HCT116 (cell line): ENCODE results near the gene CSNK1G2. TPM values are rescaled to one million over a fixed set of nuclear protein-coding genes. Genes with fewer than 3 reads are reported as not detected.

Experiments used
- ATAC-seq: fragments of 200-7000 bp; cut with Tn5 transposase; 2 replicates; pipeline ENCODE4 v1.9.1; 2020; ENCODE audit warnings: mild to moderate bottlenecking, moderate library complexity
- BruUV-seq: library from RNA; stranded (reverse); fragments of 400-500 nt; replicated peaks from 2 replicates; lab custom pipeline; 2021; lab: Mats Ljungman, UMichigan
- CTCF ChIA-PET: fragments of 300-600 bp; sonication (Branson Sonifier 250); formaldehyde crosslinking; loops from one replicate; lab custom pipeline; 2021; ENCODE audit warnings: antibody characterized with exemption; lab: Charles Lee
- POLR2A ChIA-PET: fragments of 300-600, 350-600 bp; sonication (Branson Sonifier 250); formaldehyde crosslinking; loops from one replicate; lab custom pipeline; 2021; ENCODE audit warnings: antibody characterized with exemption; lab: Charles Lee
- RAD21 ChIA-PET, 2 experiments: fragments of 300-600 bp; sonication (Branson Sonifier 250); formaldehyde crosslinking; loops; one replicate each; lab custom pipeline; 2023; ENCODE audit warnings: low total read pairs in 2 of 2; ENCODE audit not compliant: uncharacterized antibody in 2 of 2, unreplicated experiment in 2 of 2, low non-redundant PET in 1 of 2; lab: Charles Lee
- DNase-seq: peaks from one replicate; pipeline ENCODE4 v3.0.0-alpha.2; 2010; ENCODE audit warnings: low read depth, low spot score
- H2AFZ ChIP-seq: fragments of 200-600 bp; shearing (Covaris generic), sonication (generic); 2 replicates; pipeline ENCODE4 v1.6.1; 2017; ENCODE audit warnings: low read depth, mixed run types, mixed read lengths, antibody characterized with exemption, low read length; ENCODE audit not compliant: poor library complexity, severe bottlenecking
- H3K27ac ChIP-seq: 2 replicates; pipeline ENCODE4 v1.5.1; 2012; ENCODE audit warnings: low read depth, low read length
- H3K27me3 ChIP-seq: fragments of 200-600 bp; sonication (generic); 2 replicates; pipeline ENCODE4 v1.6.1; 2016; ENCODE audit warnings: mixed run types, low read length, mixed read lengths; ENCODE audit not compliant: insufficient read depth
- H3K36me3 ChIP-seq, 2 experiments: fragments of 200-500 bp in 1 of 2; fragments of 200-600 bp in 1 of 2; sonication (Bioruptor generic) in 1 of 2; sonication (generic) in 1 of 2; 2 replicates each; pipeline versions ENCODE4 v1.5.1 to v1.6.1; 2014 to 2016; ENCODE audit warnings: low read length in 2 of 2, inconsistent platforms in 1 of 2, mixed read lengths in 1 of 2, mixed run types in 1 of 2; ENCODE audit not compliant: insufficient read depth in 2 of 2, control insufficient read depth in 1 of 2
- H3K4me1 ChIP-seq, 2 experiments: fragments of 200-600 bp in 1 of 2; sonication (generic) in 1 of 2; 2 replicates each; pipeline versions ENCODE4 v1.5.1 to v1.6.1; 2012 to 2017; ENCODE audit warnings: low read length in 2 of 2, inconsistent platforms in 1 of 2, mild to moderate bottlenecking in 1 of 2, mixed read lengths in 1 of 2, mixed run types in 1 of 2, moderate library complexity in 1 of 2; ENCODE audit not compliant: insufficient read depth in 2 of 2, control insufficient read depth in 1 of 2
- H3K4me2 ChIP-seq: fragments of 200-600 bp; sonication (generic); 2 replicates; pipeline ENCODE4 v1.6.1; 2017; ENCODE audit warnings: mixed run types, low read length, mixed read lengths
- H3K4me3 ChIP-seq, 2 experiments: fragments of 200-600 bp in 1 of 2; sonication (generic) in 1 of 2; replicated peaks in 1 of 2; 2 replicates each; pipeline ENCODE4 v1.5.1; 2011 to 2016; ENCODE audit warnings: low read length in 2 of 2, control low read depth in 1 of 2, low read depth in 1 of 2, mild to moderate bottlenecking in 1 of 2, mixed read lengths in 1 of 2, mixed run types in 1 of 2
- H3K79me2 ChIP-seq: fragments of 200-600 bp; sonication (generic); 2 replicates; pipeline ENCODE4 v1.6.1; 2017; ENCODE audit warnings: mild to moderate bottlenecking, mixed run types, low read length, moderate library complexity, mixed read lengths; ENCODE audit not compliant: insufficient read depth
- H3K9ac ChIP-seq: fragments of 200-600 bp; sonication (generic); 2 replicates; pipeline ENCODE4 v1.6.1; 2016; ENCODE audit warnings: low read length, mixed read lengths
- H3K9me2 ChIP-seq: fragments of 200-600 bp; sonication (generic), shearing (Covaris generic); 2 replicates; pipeline ENCODE4 v1.6.1; 2017; ENCODE audit warnings: mixed run types, mild to moderate bottlenecking, moderate library complexity; ENCODE audit not compliant: insufficient read depth
- H3K9me3 ChIP-seq, 2 experiments: fragments of 200-500 bp in 1 of 2; fragments of 200-600 bp in 1 of 2; sonication (Bioruptor generic) in 1 of 2; sonication (generic) in 1 of 2; 2 replicates each; pipeline ENCODE4 v1.6.1; 2014 to 2017; ENCODE audit warnings: low read length in 2 of 2, mixed read lengths in 2 of 2, inconsistent platforms in 1 of 2, low read depth in 1 of 2, mild to moderate bottlenecking in 1 of 2, mixed run types in 1 of 2, moderate library complexity in 1 of 2; ENCODE audit not compliant: control insufficient read depth in 1 of 2, insufficient read depth in 1 of 2
- H4K20me1 ChIP-seq: fragments of 200-600 bp; sonication (generic), shearing (Covaris generic); 2 replicates; pipeline ENCODE4 v1.6.1; 2017; ENCODE audit warnings: mixed run types, mild to moderate bottlenecking, moderate library complexity; ENCODE audit not compliant: insufficient read depth
- ATF3 ChIP-seq: IDR thresholded peaks from 2 replicates; pipeline ENCODE4 v1.6.1; 2012
- CEBPB ChIP-seq: IDR thresholded peaks from 2 replicates; pipeline ENCODE4 v1.6.1; 2012; ENCODE audit warnings: low read depth
- EGR1 ChIP-seq: IDR thresholded peaks from 2 replicates; pipeline ENCODE4 v1.6.1; 2012; ENCODE audit warnings: low read depth
- ELF1 ChIP-seq: IDR thresholded peaks from 2 replicates; pipeline ENCODE4 v1.6.1; 2012; ENCODE audit warnings: low read depth, borderline replicate concordance
- EZH2 ChIP-seq: fragments of 200-600 bp; sonication (generic); IDR thresholded peaks from 2 replicates; pipeline ENCODE4 v1.6.1; 2017; ENCODE audit warnings: antibody characterized with exemption, mixed run types
- FOSL1 ChIP-seq: IDR thresholded peaks from 2 replicates; pipeline ENCODE4 v1.6.1; 2012; ENCODE audit warnings: low read depth
- JUND ChIP-seq: IDR thresholded peaks from 2 replicates; pipeline ENCODE4 v1.6.1; 2012
- MAX ChIP-seq: IDR thresholded peaks from 2 replicates; pipeline ENCODE4 v1.6.1; 2012
- POLR2A ChIP-seq: IDR thresholded peaks from 2 replicates; pipeline ENCODE4 v1.7.0; 2011; ENCODE audit warnings: borderline replicate concordance; ENCODE audit not compliant: insufficient read depth, insufficient read length; ENCODE audit errors: extremely low read depth
- POLR2AphosphoS5 ChIP-seq: IDR thresholded peaks from 2 replicates; pipeline ENCODE4 v1.6.1; 2011; ENCODE audit warnings: mild to moderate bottlenecking, low read depth, low read length, moderate library complexity
- RAD21 ChIP-seq: IDR thresholded peaks from 2 replicates; pipeline ENCODE4 v1.6.1; 2012; ENCODE audit warnings: low read depth, mild to moderate bottlenecking
- REST ChIP-seq: IDR thresholded peaks from 2 replicates; pipeline ENCODE4 v1.6.1; 2012; ENCODE audit warnings: low read depth
- SRF ChIP-seq: IDR thresholded peaks from 2 replicates; pipeline ENCODE4 v1.6.1; 2012; ENCODE audit warnings: low read depth
- TCF7L2 ChIP-seq: IDR thresholded peaks from 2 replicates; pipeline ENCODE4 v1.7.0; 2011; ENCODE audit warnings: borderline replicate concordance, inconsistent platforms; ENCODE audit not compliant: insufficient read depth, insufficient read length; ENCODE audit errors: extremely low read depth
- YY1 ChIP-seq: IDR thresholded peaks from 2 replicates; pipeline ENCODE4 v1.6.1; 2011; ENCODE audit warnings: low read length, low read depth, moderate library complexity, mild to moderate bottlenecking; ENCODE audit not compliant: insufficient replicate concordance; ENCODE audit errors: extremely low read depth
- ZFX ChIP-seq: fragments of 450-650 bp; IDR thresholded peaks from 2 replicates; pipeline ENCODE4 v1.6.1; 2017
- ZNF274 ChIP-seq: fragments of 200-500 bp; sonication (Bioruptor generic); IDR thresholded peaks from 2 replicates; pipeline ENCODE4 v1.6.1; 2014; ENCODE audit warnings: mild to moderate bottlenecking, low read depth, low read length, inconsistent platforms
- intact Hi-C: fragments of 100-400 bp; cut with micrococcal nuclease; formaldehyde crosslinking; loops from 2 replicates; pipeline ENCODE4 v1.10.0; 2022
- total RNA-seq: library from RNA; stranded (reverse); gene quantifications from one replicate; pipeline ENCODE4 v1.2.1, GENCODE V29; 2021; ENCODE audit not compliant: unreplicated experiment

The CSNK1G2 gene
- total RNA-seq, 1 experiment from 2014 or later = 97.9 TPM

- no peak overlapping the region for H3K9ac ChIP-seq
- ChIA-PET POLR2A (no interaction called here), RAD21 (no interaction called here), CTCF (no interaction called here)
- no peak for ATAC-seq
- no peak overlapping the region for H3K4me2 ChIP-seq
- H2AFZ ChIP-seq = no peak overlapping the region
- no peak overlapping the region for H3K4me3 ChIP-seq
- H3K9me2 ChIP-seq = no peaks in the 10 kb centered on the region
- TF ChIP-seq ELF1 (no peak), FOSL1 (no peak), ZNF274 (no peak), EGR1 (no peak), YY1 (no peak), MAX (no peak), TCF7L2 (no peak), POLR2A (no peak), SRF (no peak), EZH2 (no peak), ATF3 (no peak), POLR2AphosphoS5 (no peak), RAD21 (no peak), ZFX (no peak), CEBPB (no peak), JUND (no peak), REST (no peak)
- H3K36me3 ChIP-seq = no peaks in the 10 kb centered on the region
- H3K79me2 ChIP-seq = no peaks in the 10 kb centered on the region
- no TSS peak for BruUV-seq
- no peaks in the 10 kb centered on the region for H4K20me1 ChIP-seq
- H3K9me3 ChIP-seq = no peaks in the 10 kb centered on the region
- no peaks in the 10 kb centered on the region for H3K27me3 ChIP-seq
- no peak overlapping the region; the same call in 1 of the 2 replicates for H3K27ac ChIP-seq
- no peak for DNase-seq
- intact Hi-C loops = no loop called here
- H3K4me1 ChIP-seq = peaks cover 14 to 21% of the 10 kb centered on the region in 2 experiments; a peak in 3 of 4 replicates
Measured at GRCh38 chr19:2021453-2022140, 80.6 kb downstream of the CSNK1G2 start.
